ENCODE results near the gene FUT2.
"Not testable (repeated sequence)": the region's sequence is repeated elsewhere in the genome, so short reads cannot be mapped to it uniquely, and the experiment has no call there.

Gene FUT2

DNA sequence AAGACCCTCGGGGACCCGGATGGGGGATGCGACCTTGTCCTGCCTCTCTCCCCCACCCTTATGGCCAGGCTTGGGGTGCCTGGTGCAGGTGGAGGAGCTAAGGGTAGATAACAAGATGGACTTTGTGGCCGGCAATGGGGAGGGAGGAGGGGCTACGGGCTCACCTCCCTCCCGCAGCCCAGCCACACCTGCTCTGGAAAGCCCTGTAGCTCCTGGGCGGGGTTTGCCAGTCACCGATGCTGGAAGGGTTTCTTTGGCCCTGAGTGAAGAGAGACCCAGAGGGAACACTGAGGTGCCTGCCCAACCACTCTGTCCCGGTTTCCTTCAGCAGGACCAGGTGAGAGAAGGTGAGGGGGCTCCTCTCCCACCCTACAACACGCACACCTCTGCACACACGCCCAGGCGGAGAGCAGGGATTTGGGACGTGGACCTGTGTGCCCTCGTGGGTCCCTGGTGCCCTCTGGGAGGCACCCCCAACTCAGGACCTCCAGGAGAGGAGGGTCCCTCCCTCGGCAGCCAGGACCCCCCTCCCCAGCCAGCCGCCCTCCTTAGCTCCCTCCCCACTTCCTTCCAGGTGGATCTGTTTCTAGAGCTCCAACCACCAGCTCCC is at the start of gene FUT2:
FUT2 (plus strand) TSS at position 229 of the 610 bp plus-strand sequence. CDS start 6,986 bp downstream, outside the sequence.
- no peak for ATAC-seq

DNA sequence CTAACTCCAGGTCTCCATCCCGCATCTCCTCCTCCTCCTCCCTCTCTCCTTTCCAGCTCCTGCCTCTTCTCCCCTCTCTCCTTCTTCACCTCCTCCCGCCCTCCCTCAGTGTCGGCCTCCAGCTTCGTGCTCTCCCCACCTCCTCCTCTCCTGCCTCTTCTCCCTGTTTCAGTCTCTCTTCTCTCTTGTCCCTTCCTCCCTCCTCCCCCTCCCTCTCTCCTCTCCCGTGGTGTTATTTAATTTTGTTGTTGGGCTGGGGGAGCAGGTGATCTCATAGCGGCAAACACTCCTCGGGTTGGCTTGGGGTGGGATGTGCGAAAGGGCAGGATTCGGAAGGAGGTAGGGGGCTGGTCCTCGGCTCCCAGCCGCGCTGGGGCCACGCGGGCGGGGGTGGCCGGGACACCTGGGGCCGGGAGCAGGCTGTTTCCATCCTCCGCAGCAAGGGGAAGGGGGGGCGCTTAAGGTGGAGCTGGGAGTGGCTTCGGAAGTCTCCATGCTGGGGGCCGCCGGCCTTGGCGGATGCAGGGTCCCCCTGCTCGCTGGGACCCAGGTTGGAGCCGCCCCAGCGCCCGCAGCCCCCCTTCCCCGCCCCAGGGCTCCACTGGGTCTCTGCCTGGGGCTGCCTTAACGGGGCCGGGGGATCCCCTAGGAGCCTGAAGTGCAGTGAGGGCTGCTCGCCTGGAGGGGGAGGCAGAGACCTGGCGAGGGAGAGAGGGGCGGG is 49.6 kb upstream of the FUT2 start, which contains the start of gene CA11:
CA11 (minus strand) TSS at position 187 of the 721 bp plus-strand sequence. CDS start 555 bp downstream, outside the sequence.
- ATAC-seq, result peak; percentile 82 to 83

DNA sequence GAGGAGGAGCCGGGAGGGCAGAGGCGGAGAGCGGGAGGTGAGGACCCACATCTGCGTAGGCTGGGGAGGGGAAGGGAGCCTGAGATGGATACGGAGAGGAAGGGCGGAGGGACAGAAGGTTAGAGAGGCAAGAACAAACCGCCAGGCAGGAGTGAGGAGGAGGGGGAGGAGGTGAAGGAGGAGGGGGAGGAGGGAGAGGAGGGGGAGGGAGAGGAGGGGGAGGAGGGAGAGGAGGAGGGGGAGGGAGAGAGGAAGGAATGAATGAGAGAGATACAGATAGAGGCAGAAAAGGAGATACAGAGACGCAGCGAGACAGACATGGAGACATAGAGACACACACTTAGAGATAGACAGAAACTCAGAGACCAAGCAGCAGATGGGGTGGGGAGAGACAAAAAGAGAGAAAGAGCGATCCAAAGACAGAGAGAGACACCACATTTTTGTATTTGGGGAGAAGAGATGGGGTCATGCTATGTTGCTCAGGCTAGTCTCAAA is 49.0 kb upstream of the FUT2 start:
- ATAC-seq, result no peak

- ATAC-seq, result no peak
These were observed 47.6 kb upstream of the FUT2 start for GRCh38 chr19:48648134-48648533.

GRCh38 chr19:48650974-48651682 is 44.6 kb upstream of the FUT2 start:
- ATAC-seq, result no peak

DNA sequence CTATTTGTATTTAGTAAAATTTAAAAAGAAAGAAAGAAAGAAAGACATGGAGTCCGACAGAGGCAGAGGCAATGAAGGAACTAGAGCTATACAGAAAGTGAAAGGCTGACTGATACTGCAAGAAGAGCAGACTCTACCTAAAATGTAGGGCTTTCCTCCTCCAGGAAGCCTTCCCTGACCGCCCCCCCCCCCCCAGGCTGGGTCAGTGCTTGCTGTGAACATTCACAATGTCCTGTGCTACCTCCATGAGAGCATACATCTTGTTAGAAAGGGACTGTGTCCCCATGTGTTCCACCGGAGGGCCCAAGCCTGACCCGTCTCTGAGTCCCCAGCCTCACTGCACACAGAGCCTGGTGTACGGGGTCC is 44.1 kb upstream of the FUT2 start:
- no peak for ATAC-seq

DNA sequence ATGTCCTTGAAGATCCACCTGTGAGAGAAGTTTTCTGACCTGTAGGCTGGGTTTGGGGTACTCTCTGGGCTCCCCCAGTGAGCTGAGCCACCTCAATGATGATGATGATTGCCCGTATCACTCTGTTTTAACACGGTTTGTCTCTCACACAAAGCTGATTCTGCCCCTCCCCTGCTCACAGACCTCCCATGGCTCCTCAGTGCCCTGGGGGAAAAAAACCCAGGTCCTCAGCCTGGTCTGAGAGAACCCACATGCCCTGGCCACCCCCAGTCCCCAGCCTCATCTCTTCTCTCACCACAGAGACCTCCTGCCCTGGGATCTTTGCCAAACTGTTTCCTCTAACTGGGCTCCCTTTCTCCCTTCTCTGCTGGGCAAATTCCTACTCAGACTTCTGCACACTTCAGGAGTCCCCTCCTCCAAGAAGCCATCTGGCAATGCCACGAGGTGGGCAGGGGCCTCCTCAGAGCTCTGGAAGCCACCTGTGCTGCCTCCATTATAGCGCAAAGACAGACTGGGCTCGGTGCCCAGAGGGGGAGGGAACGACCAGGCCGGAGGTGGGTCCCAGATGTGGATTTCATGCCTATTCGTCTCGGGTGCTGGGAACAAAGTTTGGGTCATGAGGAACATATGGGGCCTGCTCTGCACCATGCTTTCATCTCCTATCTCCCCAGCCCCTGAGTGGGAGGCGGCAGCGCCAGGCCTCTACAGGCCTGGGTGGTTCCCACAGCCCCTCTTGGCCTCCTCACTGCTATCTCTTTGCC is 41.3 kb upstream of the FUT2 start:
- ATAC-seq, result no peak

DNA sequence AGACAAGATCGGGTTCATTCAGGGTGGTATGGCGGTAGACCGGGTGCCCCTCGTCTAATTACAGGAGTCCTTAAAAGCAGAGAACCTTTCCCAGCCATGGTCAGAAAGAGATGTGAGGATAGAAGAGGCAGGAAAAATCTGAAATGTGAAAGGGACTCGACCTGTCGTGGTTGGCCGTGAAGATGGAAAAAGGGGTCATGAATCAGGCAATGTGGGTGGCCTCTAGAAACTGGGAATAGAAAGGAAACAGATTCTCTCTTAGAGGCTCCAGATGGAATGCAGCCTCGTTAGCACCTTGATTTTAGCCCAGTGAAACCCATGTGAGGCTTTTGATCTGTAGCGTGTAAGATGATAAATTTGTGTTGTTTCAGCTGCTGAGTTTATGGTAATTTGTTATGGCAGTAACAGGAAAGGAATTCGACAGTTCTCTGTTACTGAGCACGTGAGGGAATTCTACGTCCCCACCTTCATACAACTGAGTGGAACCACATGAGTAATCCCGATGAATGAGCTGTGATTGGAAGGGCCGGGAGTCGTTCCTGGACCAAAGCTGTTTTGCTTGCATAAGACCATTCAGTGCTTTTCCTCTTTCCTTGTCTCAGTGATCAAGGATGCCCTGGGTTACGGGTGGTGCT is 38.8 kb upstream of the FUT2 start:
- no peak for ATAC-seq

- ATAC-seq, result not testable (repeated sequence)
These were observed 37.9 kb upstream of the FUT2 start for GRCh38 chr19:48657828-48658227.

DNA sequence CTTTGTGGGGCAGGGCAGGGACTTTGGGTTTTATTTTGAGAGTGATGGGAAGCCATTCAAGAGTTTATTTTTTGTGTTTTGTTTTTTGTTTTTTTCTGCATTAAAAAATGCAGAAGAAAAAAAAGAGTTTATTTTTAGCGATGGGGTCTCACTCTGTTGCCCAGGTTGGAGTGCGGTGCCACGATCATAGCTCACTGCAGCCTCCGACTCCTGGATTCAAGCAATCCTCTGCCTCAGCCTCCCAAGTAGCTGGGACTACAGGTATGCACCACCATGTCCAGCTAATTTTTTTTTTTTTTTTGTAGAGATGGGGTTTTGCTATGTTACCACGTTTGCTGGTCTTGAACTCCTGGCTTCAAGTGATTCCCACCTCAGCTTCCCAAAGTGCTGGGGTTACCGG is 37.3 kb upstream of the FUT2 start:
- no peak for ATAC-seq

- ATAC-seq, result no peak
These were observed 36.0 kb upstream of the FUT2 start for GRCh38 chr19:48659768-48660167.

DNA sequence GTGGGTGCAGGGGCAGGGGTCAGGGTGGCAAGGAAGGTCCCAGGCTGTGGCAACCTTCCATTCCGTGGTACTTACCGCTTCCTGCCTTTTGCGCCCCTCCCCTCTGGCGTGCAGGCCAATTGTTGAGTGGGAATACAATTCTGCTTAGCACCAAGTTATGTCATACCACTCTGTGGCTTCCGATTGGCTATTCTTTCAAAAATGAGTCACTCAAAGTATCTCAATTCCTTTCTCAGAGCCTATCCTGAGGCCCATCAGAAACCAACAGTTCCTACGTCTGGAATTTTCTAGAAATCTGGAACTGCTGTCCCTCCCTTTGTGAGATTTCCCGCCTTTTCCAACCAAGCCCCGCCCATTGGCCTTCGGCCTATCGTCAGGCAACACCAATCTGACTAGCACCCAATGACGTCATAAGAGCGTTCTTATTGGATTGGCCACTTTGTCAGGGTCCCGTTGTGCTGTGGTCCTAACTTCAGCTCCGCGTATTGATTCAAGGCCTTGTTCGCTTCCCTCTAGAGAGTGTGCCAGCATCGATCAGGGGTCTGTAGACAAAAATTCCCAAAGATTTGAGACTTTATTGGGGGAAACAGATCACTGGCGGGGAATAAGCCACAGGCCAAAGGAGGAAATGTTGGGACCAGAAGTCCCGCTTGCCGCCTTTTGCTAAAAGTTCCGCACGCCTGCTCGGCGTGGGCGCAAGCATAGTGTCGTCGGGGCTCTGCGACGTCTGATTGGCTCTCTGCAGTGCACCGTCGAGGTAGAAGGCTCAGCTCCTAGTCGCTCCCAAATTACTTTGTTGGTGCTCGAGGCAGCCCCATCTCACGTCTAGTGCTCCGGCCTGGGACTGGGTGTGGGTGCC is 34.7 kb upstream of the FUT2 start:
- peak; percentile 94 to 95 for ATAC-seq

DNA sequence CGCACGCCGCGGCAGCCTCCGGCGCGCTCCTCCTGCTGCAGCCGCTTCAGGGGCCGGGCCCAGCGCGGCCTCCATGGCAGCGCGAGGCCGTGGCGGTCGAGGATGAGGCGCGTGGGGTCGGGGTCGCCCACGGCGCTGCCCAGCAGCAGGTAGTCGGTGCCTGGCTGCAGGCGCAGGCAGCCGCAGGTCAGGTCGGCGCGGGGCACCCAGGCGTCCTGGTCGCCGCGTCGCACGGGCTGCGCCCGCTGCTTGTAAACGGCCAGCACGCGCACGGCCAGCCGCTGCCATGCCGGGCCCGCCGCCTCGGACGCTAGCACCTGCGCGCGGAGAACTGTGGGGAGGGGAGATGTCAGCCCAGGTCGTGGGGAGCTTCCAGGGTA is 34.1 kb upstream of the FUT2 start:
- ATAC-seq, result no peak

DNA sequence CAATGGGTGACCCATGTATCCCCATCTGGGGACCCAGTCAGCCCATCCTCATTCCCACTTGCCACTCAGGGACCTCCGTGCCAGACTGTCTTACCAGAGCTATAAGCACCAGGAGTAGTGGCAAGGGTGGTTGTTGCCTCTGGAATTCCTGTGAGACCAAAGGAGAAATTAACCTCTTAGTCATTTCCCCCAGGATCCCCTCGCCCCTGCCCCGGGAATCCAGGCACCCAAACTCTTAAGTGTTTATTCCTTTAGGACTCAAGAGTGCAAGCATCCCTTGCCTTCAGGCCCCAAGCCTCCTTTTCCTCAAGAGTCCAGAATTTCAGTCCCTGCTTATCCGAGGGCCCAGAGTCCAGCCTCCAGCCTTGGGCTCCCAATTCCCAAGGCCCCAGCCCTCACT is 32.1 kb upstream of the FUT2 start:
- ATAC-seq, result no peak

GRCh38 chr19:48664476-48664875 is 31.3 kb upstream of the FUT2 start:
- no peak for ATAC-seq

DNA sequence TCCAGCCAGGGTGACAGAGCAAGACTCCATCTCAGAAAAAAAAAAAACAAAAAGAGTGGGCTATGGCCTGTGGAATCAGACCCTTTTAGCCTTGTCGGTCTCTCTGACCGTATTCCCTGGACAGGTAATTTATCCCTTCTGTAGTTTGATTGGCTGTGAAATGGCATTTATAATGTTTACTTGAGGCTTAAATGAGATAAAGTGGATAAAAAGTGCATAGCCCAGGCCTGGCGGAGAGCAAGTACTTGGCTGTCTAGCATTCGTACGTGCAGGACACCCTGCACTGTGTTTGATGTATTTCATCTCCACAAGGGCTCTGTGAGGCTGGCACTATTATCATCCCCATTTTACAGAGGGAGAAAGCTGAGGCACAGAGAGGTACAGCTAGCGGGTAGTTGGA is 30.0 kb upstream of the FUT2 start:
- ATAC-seq, result no peak

DNA sequence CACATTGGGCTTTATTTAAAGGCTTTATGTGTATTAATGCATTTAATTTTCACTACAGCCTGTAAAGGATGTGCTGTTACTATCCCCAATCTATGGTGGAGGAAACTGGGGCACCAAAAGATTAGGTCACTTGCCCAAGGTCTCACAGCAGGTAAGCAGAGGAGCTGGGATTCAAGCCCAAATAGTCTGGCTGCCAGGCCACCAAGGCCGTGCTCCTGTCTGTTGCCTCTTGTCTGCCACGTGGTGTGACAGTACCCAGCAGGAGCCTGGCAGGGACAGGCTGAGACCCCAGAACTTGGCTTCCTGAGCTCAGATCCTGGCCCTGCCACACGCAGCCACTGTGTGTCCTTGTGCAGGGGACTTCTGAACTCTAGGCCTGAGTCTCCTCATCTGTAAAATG is 27.4 kb upstream of the FUT2 start:
- ATAC-seq, result no peak

DNA sequence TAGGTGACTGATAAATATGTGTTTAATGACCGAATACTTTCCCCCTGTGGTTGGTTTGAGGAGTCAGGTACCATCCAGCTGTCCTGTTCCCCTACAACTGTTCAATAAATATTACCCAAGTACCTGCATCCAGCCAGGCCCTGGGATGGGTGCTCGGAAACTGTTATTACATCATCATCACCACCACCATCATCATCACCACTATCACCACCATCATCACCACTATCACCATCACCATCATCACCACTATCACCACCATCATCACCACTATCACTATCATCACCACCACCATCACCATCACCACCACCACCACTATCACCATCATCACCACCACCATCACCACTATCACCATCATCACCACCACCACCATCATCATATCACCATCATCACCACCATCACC is 27.0 kb upstream of the FUT2 start:
- ATAC-seq, result no peak

- ATAC-seq, result no peak
These were observed 25.7 kb upstream of the FUT2 start for GRCh38 chr19:48669903-48670668.

DNA sequence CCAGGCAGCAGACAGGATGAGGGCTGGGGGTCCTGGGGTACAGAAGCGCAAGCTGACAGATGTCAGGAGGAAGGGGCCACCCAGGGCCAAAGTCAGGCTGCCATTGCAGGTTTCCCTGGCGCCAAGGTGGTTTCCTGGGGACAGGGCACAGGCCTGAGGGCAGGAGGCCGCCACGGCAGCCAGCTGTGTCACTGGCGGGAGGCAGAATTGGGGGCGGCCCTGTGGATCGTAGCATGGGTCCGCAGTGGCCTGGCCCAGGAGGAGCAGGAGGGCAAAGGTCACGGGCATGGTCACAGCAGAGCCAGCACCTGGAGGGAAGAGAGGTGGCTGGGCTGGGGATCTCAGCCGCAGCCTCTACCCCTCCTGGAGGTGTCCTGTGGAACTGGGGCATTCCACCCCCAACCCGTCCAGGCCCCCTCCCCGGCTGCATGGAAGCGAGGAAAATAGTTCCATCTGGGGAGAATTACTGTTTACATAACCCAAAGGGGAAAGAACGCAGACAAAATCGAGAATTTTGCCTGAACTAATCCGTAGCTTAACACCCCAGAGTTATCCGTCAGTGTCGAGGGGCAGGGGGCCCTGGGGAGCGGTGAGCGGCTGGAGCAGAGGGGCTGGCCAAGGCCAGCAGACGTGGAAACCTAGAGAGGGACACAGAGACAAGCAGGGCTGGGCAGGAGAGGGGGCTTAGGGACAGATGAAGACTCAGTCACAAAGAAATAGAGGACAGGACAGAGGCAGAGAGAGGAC is 24.9 kb upstream of the FUT2 start:
- ATAC-seq, result no peak

Measured in activated CD4-positive, CD25-positive, alpha-beta regulatory T cell treated with anti-CD3 and anti-CD28 coated beads, Interleukin-2, amount 50 U/mL, for 24 hours (primary cell).